Tibial artery (tissue), 4 donors: ENCODE measurements around the gene CAPZB.

Source experiments
- DNase-seq, 2 donors: peaks; one replicate each; pipeline ENCODE4 v3.0.0-alpha.2; 2019
- H3K27ac ChIP-seq, 2 donors: fragments of 200-600 bp; sonication (generic) in 1 of 2; 1 replicate in 1 of 2; 2 replicates in 1 of 2; pipeline ENCODE4 v1.5.1; 2018 to 2019; ENCODE audit warnings: mild to moderate bottlenecking in 1 of 2
- H3K27me3 ChIP-seq, 2 donors: fragments of 200-600 bp; sonication (generic) in 1 of 2; one replicate each; pipeline versions ENCODE4 v1.5.1 to v1.6.0; 2016 to 2019
- H3K36me3 ChIP-seq, 3 donors: fragments of 200-600 bp; sonication (generic) in 2 of 3; one replicate each; pipeline ENCODE4 v1.5.1; 2016 to 2019; ENCODE audit warnings: mild to moderate bottlenecking in 2 of 3
- H3K4me1 ChIP-seq, 4 donors: fragments of 200-600 bp; sonication (generic) in 2 of 4; 1 replicate in 3 of 4; 2 replicates in 1 of 4; pipeline ENCODE4 v1.5.1; 2016 to 2019
- H3K4me3 ChIP-seq, 2 donors: fragments of 200-600 bp; sonication (generic) in 1 of 2; 1 replicate in 1 of 2; 2 replicates in 1 of 2; pipeline ENCODE4 v1.5.1; 2018 to 2019; ENCODE audit warnings: mild to moderate bottlenecking in 2 of 2
- H3K9me3 ChIP-seq, 3 donors: fragments of 200-600 bp; sonication (generic) in 1 of 3; one replicate each; pipeline ENCODE4 v1.5.1; 2016 to 2019
- CTCF ChIP-seq, 2 experiments: fragments of 200-600 bp in 1 of 2; fragments of 450-650 bp in 1 of 2; IDR thresholded peaks; one replicate each; pipeline ENCODE4 v1.5.1; 2017 to 2019; ENCODE audit warnings: antibody characterized with exemption in 2 of 2, mild to moderate bottlenecking in 1 of 2, moderate library complexity in 1 of 2
- intact Hi-C: fragments of 100-400 bp; cut with DNase I; formaldehyde crosslinking; loops from one replicate; pipeline ENCODE4 v1.15.0; 2023; ENCODE audit warnings: low total_unique reads

CAPZB gene

GRCh38 chr1:19329611-19330010, 155.7 kb downstream of the CAPZB start:
- no peaks in the 10 kb centered on the region for H3K4me1 ChIP-seq
- no peak for DNase-seq
- H3K4me3 ChIP-seq: no peak overlapping the region
- H3K9me3 ChIP-seq: no peaks in the 10 kb centered on the region
- no peaks in the 10 kb centered on the region for H3K27me3 ChIP-seq
- TF ChIP-seq CTCF (IDR thresholded peaks at IDR 0.05): no peak
- H3K27ac ChIP-seq: no peak overlapping the region
- H3K36me3 ChIP-seq: peaks cover 21 to 93% (median 44%) of the 10 kb centered on the region in 3 donors
- intact Hi-C loops: no loop called here

GRCh38 chr1:19329188-19329587, 156.2 kb downstream of the CAPZB start:
- DNase-seq: no peak
- no peaks in the 10 kb centered on the region for H3K4me1 ChIP-seq
- H3K36me3 ChIP-seq: peaks cover 22 to 97% (median 49%) of the 10 kb centered on the region in 3 donors
- TF ChIP-seq CTCF (IDR thresholded peaks at IDR 0.05): no peak
- intact Hi-C loops: no loop called here
- no peak overlapping the region for H3K4me3 ChIP-seq
- H3K9me3 ChIP-seq: no peaks in the 10 kb centered on the region
- no peak overlapping the region for H3K27ac ChIP-seq
- no peaks in the 10 kb centered on the region for H3K27me3 ChIP-seq

GRCh38 chr1:19328486-19328885, 156.9 kb downstream of the CAPZB start:
- H3K4me3 ChIP-seq: no peak overlapping the region
- DNase-seq: no peak
- intact Hi-C loops: no loop called here
- H3K9me3 ChIP-seq: no peaks in the 10 kb centered on the region
- H3K36me3 ChIP-seq: peaks cover 22 to 98% (median 56%) of the 10 kb centered on the region in 3 donors
- no peak for TF ChIP-seq CTCF (IDR thresholded peaks at IDR 0.05)
- no peaks in the 10 kb centered on the region for H3K4me1 ChIP-seq
- no peaks in the 10 kb centered on the region for H3K27me3 ChIP-seq
- H3K27ac ChIP-seq: no peak overlapping the region

GRCh38 chr1:19327736-19328135, 157.6 kb downstream of the CAPZB start:
- Histone ChIP-seq H3K4me3 (no peak overlapping the region), H3K4me1 (no peaks in the 10 kb centered on the region), H3K9me3 (no peaks in the 10 kb centered on the region), H3K27me3 (no peaks in the 10 kb centered on the region), H3K36me3 (peaks cover 22 to 98% (median 60%) of the 10 kb centered on the region in 3 donors), H3K27ac (no peak overlapping the region)
- no peak for DNase-seq
- intact Hi-C loops: no loop called here
- no peak for TF ChIP-seq CTCF (IDR thresholded peaks at IDR 0.05)

GRCh38 chr1:19327301-19327700, 158.0 kb downstream of the CAPZB start:
- no peak for TF ChIP-seq CTCF (IDR thresholded peaks at IDR 0.05)
- Histone ChIP-seq H3K27me3 (no peaks in the 10 kb centered on the region), H3K36me3 (peaks cover 22 to 98% (median 60%) of the 10 kb centered on the region in 3 donors), H3K4me1 (no peaks in the 10 kb centered on the region), H3K27ac (no peak overlapping the region), H3K4me3 (no peak overlapping the region), H3K9me3 (no peaks in the 10 kb centered on the region)
- intact Hi-C loops: no loop called here
- DNase-seq: no peak

GRCh38 chr1:19326748-19327065, 158.6 kb downstream of the CAPZB start:
- Histone ChIP-seq H3K36me3 (peaks cover 22 to 99% (median 60%) of the 10 kb centered on the region in 3 donors), H3K27ac (no peak overlapping the region), H3K27me3 (no peaks in the 10 kb centered on the region), H3K4me1 (no peaks in the 10 kb centered on the region), H3K9me3 (no peaks in the 10 kb centered on the region), H3K4me3 (no peak overlapping the region)
- intact Hi-C loops: no loop called here
- no peak for TF ChIP-seq CTCF (IDR thresholded peaks at IDR 0.05)
- no peak for DNase-seq
